Dedifferentiated amniotic fluid mesenchymal stem cell (primary cell): ENCODE measurements around the gene WNT9A.
A peak's percentile ranks its signal among the peaks of the same experiment; 100 is the strongest.

Source experiments
- DNase-seq: peaks from one replicate; pipeline ENCODE4 v3.0.0-alpha.2; 2016; ENCODE audit errors: extremely low spot score

Gene WNT9A

GRCh38 chr1:227897704-227898438, 49.9 kb downstream of the WNT9A start:
- no peak for DNase-seq

- no peak for DNase-seq
Observed at GRCh38 chr1:227896710-227897655, 50.7 kb downstream of the WNT9A start.

- DNase-seq, result peak; percentile 33
Observed at GRCh38 chr1:227895828-227896685, 51.7 kb downstream of the WNT9A start.

- no peak for DNase-seq
Observed at GRCh38 chr1:227894831-227895451, 52.8 kb downstream of the WNT9A start.

- no peak for DNase-seq
Observed at GRCh38 chr1:227893949-227894721, 53.6 kb downstream of the WNT9A start.

GRCh38 chr1:227893300-227893948, 54.3 kb downstream of the WNT9A start:
- no peak for DNase-seq

- DNase-seq, result no peak
Observed at GRCh38 chr1:227892489-227893299, 55.0 kb downstream of the WNT9A start.

- no peak for DNase-seq
Observed at GRCh38 chr1:227891955-227892488, 55.7 kb downstream of the WNT9A start.

- DNase-seq, result no peak
Observed at GRCh38 chr1:227891223-227891954, 56.3 kb downstream of the WNT9A start.

- no peak for DNase-seq
Observed at GRCh38 chr1:227890451-227891222, 57.1 kb downstream of the WNT9A start.

GRCh38 chr1:227889863-227890405, 57.8 kb downstream of the WNT9A start:
- no peak for DNase-seq

GRCh38 chr1:227889047-227889862, 58.5 kb downstream of the WNT9A start:
- no peak for DNase-seq

- DNase-seq, result no peak
Observed at GRCh38 chr1:227888404-227889046, 59.2 kb downstream of the WNT9A start.

GRCh38 chr1:227887697-227888403, 59.9 kb downstream of the WNT9A start:
- no peak for DNase-seq
